Renal cortex interstitium (tissue), 11 donors: Measurements from ENCODE around the gene KCNC1. TPM values are rescaled to one million over a fixed set of nuclear protein-coding genes. Genes with fewer than 3 reads are reported as not detected.
A peak's percentile ranks its signal among the peaks of the same experiment; 100 is the strongest.

Source experiments
- DNase-seq, 11 donors: peaks; one replicate each; pipeline ENCODE4 v3.0.0-alpha.2; 2013; ENCODE audit warnings: low read depth in 9 of 11, low spot score in 4 of 11; ENCODE audit errors: extremely low read depth in 1 of 11
- polyA plus RNA-seq, 3 donors: library from polyadenylated mRNA; unstranded; fragments of 120-200 nt; gene quantifications; one replicate each; pipeline ENCODE4 v1.2.1, GENCODE V29; 2013; ENCODE audit not compliant: insufficient read length in 3 of 3

The KCNC1 gene
- polyA plus RNA-seq, 3 donors, result 1.0 to 1.4 (median 1.1) TPM

GRCh38 chr11:17748761-17749721 is 14.5 kb downstream of the KCNC1 start:
- DNase-seq, result no peak

GRCh38 chr11:17750013-17750800 is 15.6 kb downstream of the KCNC1 start:
- DNase-seq, result no peak

GRCh38 chr11:17750801-17751165 is 16.2 kb downstream of the KCNC1 start:
- no peak for DNase-seq

GRCh38 chr11:17751558-17751957 is 17.0 kb downstream of the KCNC1 start:
- DNase-seq, result no peak

- no peak for DNase-seq
Measured at GRCh38 chr11:17752144-17752543, 17.6 kb downstream of the KCNC1 start.

- no peak for DNase-seq
Measured at GRCh38 chr11:17753153-17753552, 18.6 kb downstream of the KCNC1 start.

- no peak for DNase-seq
Measured at GRCh38 chr11:17753641-17754040, 19.1 kb downstream of the KCNC1 start.

GRCh38 chr11:17755891-17756290 is 21.3 kb downstream of the KCNC1 start:
- no peak for DNase-seq

GRCh38 chr11:17760102-17761029 is 25.8 kb downstream of the KCNC1 start:
- DNase-seq, result peak in 1 of 11 donors; percentile 16

GRCh38 chr11:17762309-17762974 is 27.9 kb downstream of the KCNC1 start:
- DNase-seq, result no peak

- DNase-seq, result no peak
Measured at GRCh38 chr11:17763244-17763643, 28.7 kb downstream of the KCNC1 start.

GRCh38 chr11:17763703-17764102 is 29.1 kb downstream of the KCNC1 start:
- no peak for DNase-seq

- DNase-seq, result no peak
Measured at GRCh38 chr11:17764446-17765218, 30.1 kb downstream of the KCNC1 start.

- no peak for DNase-seq
Measured at GRCh38 chr11:17765356-17766072, 30.9 kb downstream of the KCNC1 start.

- DNase-seq, result no peak
Measured at GRCh38 chr11:17766073-17766359, 31.4 kb downstream of the KCNC1 start.

GRCh38 chr11:17766590-17766989 is 32.0 kb downstream of the KCNC1 start:
- no peak for DNase-seq

- DNase-seq, result no peak
Measured at GRCh38 chr11:17767301-17767885, 32.8 kb downstream of the KCNC1 start.
